IMR-90 (cell line): Measurements from ENCODE around the gene KIF16B. TPM values are rescaled to one million over a fixed set of nuclear protein-coding genes. Genes with fewer than 3 reads are reported as not detected.

Experiments
- ATAC-seq: fragments of 200-7000 bp; cut with Tn5 transposase; 2 replicates; pipeline ENCODE4 v1.9.1; 2020; ENCODE audit warnings: low read depth, mild to moderate bottlenecking, moderate library complexity
- BruUV-seq: library from RNA; stranded (reverse); fragments of 400-500 nt; replicated peaks from 2 replicates; lab custom pipeline; 2021; lab: Mats Ljungman, UMichigan
- CTCF ChIA-PET: fragments of 300-600 bp; formaldehyde crosslinking; extraction: SDS; loops from one replicate; lab custom pipeline; 2021; ENCODE audit warnings: antibody characterized with exemption; lab: Yijun Ruan, JAX
- POLR2A ChIA-PET: fragments of 300-600 bp; sonication (Branson Sonifier 250); formaldehyde crosslinking; loops from one replicate; lab custom pipeline; 2022; ENCODE audit warnings: antibody characterized with exemption; ENCODE audit not compliant: unreplicated experiment; lab: Charles Lee
- DNase-seq: peaks from one replicate; pipeline ENCODE4 v3.0.0; 2013
- H2AFZ ChIP-seq: replicated peaks from 2 replicates; pipeline ENCODE3; 2013; ENCODE audit warnings: low read length, mild to moderate bottlenecking; ENCODE audit not compliant: poor library complexity
- H2AK5ac ChIP-seq: 2 replicates; pipeline ENCODE4 v1.6.1; 2013; ENCODE audit warnings: low read depth, low read length, inconsistent platforms
- H2AK9ac ChIP-seq: replicated peaks from 2 replicates; pipeline ENCODE3; 2013; ENCODE audit warnings: mild to moderate bottlenecking, low read depth, low read length, moderate library complexity; ENCODE audit not compliant: poor library complexity
- H2BK120ac ChIP-seq: 2 replicates; pipeline ENCODE4 v1.6.1; 2013; ENCODE audit warnings: low read depth, low read length, inconsistent platforms
- H2BK15ac ChIP-seq: 3 replicates; pipeline ENCODE4 v1.6.1; 2013; ENCODE audit warnings: low read depth, low read length, inconsistent platforms
- H2BK20ac ChIP-seq: 2 replicates; pipeline ENCODE4 v1.6.1; 2013; ENCODE audit warnings: low read depth, mild to moderate bottlenecking, inconsistent platforms, low read length, moderate library complexity
- H2BK5ac ChIP-seq: 2 replicates; pipeline ENCODE4 v1.6.1; 2013; ENCODE audit warnings: mild to moderate bottlenecking, low read depth, low read length, inconsistent platforms; ENCODE audit not compliant: poor library complexity, severe bottlenecking
- H3K14ac ChIP-seq: replicated peaks from 2 replicates; pipeline ENCODE4 v1.6.1; 2013; ENCODE audit warnings: low read depth, low read length, inconsistent platforms
- H3K18ac ChIP-seq: 2 replicates; pipeline ENCODE4 v1.6.1; 2013; ENCODE audit warnings: low read depth, low read length, control low read depth
- H3K23ac ChIP-seq: 2 replicates; pipeline ENCODE4 v1.6.1; 2013; ENCODE audit warnings: low read depth, low read length, inconsistent platforms
- H3K27ac ChIP-seq: 2 replicates; pipeline ENCODE4 v1.5.1; 2013; ENCODE audit warnings: mild to moderate bottlenecking, control low read depth, low read length; ENCODE audit not compliant: insufficient read depth
- H3K27me3 ChIP-seq: 2 replicates; pipeline ENCODE4 v1.6.1; 2013; ENCODE audit warnings: low read length; ENCODE audit not compliant: control insufficient read depth, insufficient read depth
- H3K36me3 ChIP-seq: 2 replicates; pipeline ENCODE4 v1.6.1; 2013; ENCODE audit warnings: low read length, mixed read lengths; ENCODE audit not compliant: control insufficient read depth, insufficient read depth
- H3K4ac ChIP-seq: 2 replicates; pipeline ENCODE4 v1.6.1; 2013; ENCODE audit warnings: low read depth, low read length, inconsistent platforms
- H3K4me1 ChIP-seq: 2 replicates; pipeline ENCODE4 v1.6.1; 2013; ENCODE audit warnings: low read length, mixed read lengths; ENCODE audit not compliant: control insufficient read depth, insufficient read depth
- H3K4me2 ChIP-seq: 2 replicates; pipeline ENCODE4 v1.6.1; 2013; ENCODE audit warnings: low read depth, mild to moderate bottlenecking, control low read depth, low read length, moderate library complexity
- H3K4me3 ChIP-seq: 2 replicates; pipeline ENCODE4 v1.5.1; 2013; ENCODE audit warnings: low read depth, mild to moderate bottlenecking, control low read depth, low read length, moderate library complexity; ENCODE audit not compliant: insufficient read depth
- H3K56ac ChIP-seq: 2 replicates; pipeline ENCODE4 v1.6.1; 2013; ENCODE audit warnings: low read length, inconsistent platforms; ENCODE audit not compliant: insufficient read depth; ENCODE audit errors: extremely low read depth
- H3K79me1 ChIP-seq, 2 experiments: 2 replicates each; pipeline ENCODE4 v1.6.1; 2013; ENCODE audit warnings: low read length in 2 of 2, inconsistent platforms in 1 of 2, low read depth in 1 of 2
- H3K9ac ChIP-seq: 2 replicates; pipeline ENCODE4 v1.6.1; 2013; ENCODE audit warnings: low read depth, low read length, control low read depth
- H3K9me1 ChIP-seq: 2 replicates; pipeline ENCODE4 v1.6.1; 2013; ENCODE audit warnings: low read length, inconsistent platforms; ENCODE audit not compliant: insufficient read depth
- H3K9me3 ChIP-seq: 2 replicates; pipeline ENCODE4 v1.6.1; 2013; ENCODE audit warnings: low read length; ENCODE audit not compliant: control insufficient read depth, insufficient read depth
- H4K20me1 ChIP-seq: 2 replicates; pipeline ENCODE4 v1.6.1; 2013; ENCODE audit warnings: low read length, inconsistent platforms; ENCODE audit not compliant: insufficient read depth
- H4K5ac ChIP-seq: 2 replicates; pipeline ENCODE4 v1.6.1; 2013; ENCODE audit warnings: mild to moderate bottlenecking, low read depth, low read length, control low read depth
- H4K8ac ChIP-seq, 2 experiments: 2 replicates each; pipeline ENCODE4 v1.6.1; 2013; ENCODE audit warnings: low read depth in 2 of 2, low read length in 2 of 2, control low read depth in 1 of 2, inconsistent platforms in 1 of 2
- H4K91ac ChIP-seq: 2 replicates; pipeline ENCODE4 v1.6.1; 2013; ENCODE audit warnings: low read depth, low read length, inconsistent platforms; ENCODE audit not compliant: insufficient read depth
- BHLHE40 ChIP-seq: fragments of 150-350 bp; IDR thresholded peaks from 2 replicates; pipeline ENCODE4 v1.6.1; 2016; ENCODE audit warnings: mild to moderate bottlenecking, low read depth, low read length
- CHD1 ChIP-seq: IDR thresholded peaks from 2 replicates; pipeline ENCODE4 v1.6.1; 2012; ENCODE audit warnings: low read depth, low read length, improper control_type of control experiment
- MAFK ChIP-seq: IDR thresholded peaks from 2 replicates; pipeline ENCODE4 v1.6.1; 2012; ENCODE audit warnings: low read depth, low read length, improper control_type of control experiment
- RFX5 ChIP-seq: IDR thresholded peaks from 2 replicates; pipeline ENCODE4 v1.8.0; 2012; ENCODE audit warnings: low read depth, mild to moderate bottlenecking, low read length, moderate library complexity
- whole genome bisulfite sequencing, 2 experiments: methylation state at CpG; one replicate each; pipeline versions ENCODE4 v1.1.5 to v1.1.7; 2013; ENCODE audit warnings: missing lambda C conversion rate in 2 of 2; ENCODE audit not compliant: insufficient read length in 1 of 2; ENCODE audit errors: extremely low coverage in 2 of 2; 5-methylcytosine and 5-hydroxymethylcytosine counted together
- dilution Hi-C: fragments of 300-500 bp; cut with HindIII; formaldehyde crosslinking; loops from one replicate; pipeline ENCODE4 v1.14.3; 2018; ENCODE audit warnings: low sequenced_read_pairs; ENCODE audit not compliant: unreplicated experiment
- in situ Hi-C: fragments of 300-500 bp; cut with MboI; formaldehyde crosslinking; loops from 3 replicates; pipeline ENCODE4 v1.14.3; 2019; ENCODE audit warnings: low sequenced_read_pairs, inconsistent platforms, mixed read lengths
- intact Hi-C: fragments of 100-400 bp; cut with micrococcal nuclease; formaldehyde crosslinking; loops from 2 replicates; pipeline ENCODE4 v1.10.0; 2022
- polyA plus RNA-seq, 3 experiments: library from polyadenylated mRNA; depleted of rRNA; stranded (reverse); fragments of >200 nt; gene quantifications; 2 replicates each; pipeline ENCODE4 v1.2.3, GENCODE V29; 2012; ENCODE audit warnings: low replicate concordance in 1 of 3
- total RNA-seq: library from RNA; depleted of rRNA; stranded (reverse); fragments of >200 nt; gene quantifications from 2 replicates; pipeline ENCODE4 v1.2.3, GENCODE V29; 2012
- TF ChIP-seq, protein P1 (sequence below): conservative IDR thresholded peaks from 2 replicates; pipeline ENCODE4 v1.5.1; 2012; ENCODE audit warnings: mild to moderate bottlenecking, low read depth, low read length, improper control_type of control experiment

Gene KIF16B
- total and polyA plus RNA-seq, 2 of the 4 experiments (the other 2 are of a cell fraction) = 4.7 to 10.0 TPM

DNA sequence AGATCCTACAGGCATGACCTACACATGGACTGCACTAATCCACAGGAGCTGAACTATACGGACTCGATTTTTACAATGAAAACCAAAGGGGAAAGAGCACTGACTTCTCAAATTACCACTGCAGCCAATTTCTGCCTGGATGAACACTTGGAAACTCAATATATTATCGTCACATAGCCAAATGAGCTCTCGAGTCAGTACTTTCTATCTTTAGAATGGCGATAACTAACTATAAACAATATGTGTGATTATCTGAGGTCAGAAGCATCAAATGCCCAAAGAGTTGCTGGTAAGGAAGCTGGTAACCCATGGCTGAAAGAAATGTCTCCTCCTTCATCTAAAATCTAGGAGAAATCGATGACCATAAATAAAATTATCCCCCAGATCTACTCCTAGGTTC is 86.7 kb downstream of the KIF16B start:
- TF ChIP-seq, protein P1, sequence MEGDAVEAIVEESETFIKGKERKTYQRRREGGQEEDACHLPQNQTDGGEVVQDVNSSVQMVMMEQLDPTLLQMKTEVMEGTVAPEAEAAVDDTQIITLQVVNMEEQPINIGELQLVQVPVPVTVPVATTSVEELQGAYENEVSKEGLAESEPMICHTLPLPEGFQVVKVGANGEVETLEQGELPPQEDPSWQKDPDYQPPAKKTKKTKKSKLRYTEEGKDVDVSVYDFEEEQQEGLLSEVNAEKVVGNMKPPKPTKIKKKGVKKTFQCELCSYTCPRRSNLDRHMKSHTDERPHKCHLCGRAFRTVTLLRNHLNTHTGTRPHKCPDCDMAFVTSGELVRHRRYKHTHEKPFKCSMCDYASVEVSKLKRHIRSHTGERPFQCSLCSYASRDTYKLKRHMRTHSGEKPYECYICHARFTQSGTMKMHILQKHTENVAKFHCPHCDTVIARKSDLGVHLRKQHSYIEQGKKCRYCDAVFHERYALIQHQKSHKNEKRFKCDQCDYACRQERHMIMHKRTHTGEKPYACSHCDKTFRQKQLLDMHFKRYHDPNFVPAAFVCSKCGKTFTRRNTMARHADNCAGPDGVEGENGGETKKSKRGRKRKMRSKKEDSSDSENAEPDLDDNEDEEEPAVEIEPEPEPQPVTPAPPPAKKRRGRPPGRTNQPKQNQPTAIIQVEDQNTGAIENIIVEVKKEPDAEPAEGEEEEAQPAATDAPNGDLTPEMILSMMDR = no peak
- TF ChIP-seq CHD1 = no peak
- no peak for TF ChIP-seq RFX5
- TF ChIP-seq MAFK = no peak
- no peak for TF ChIP-seq BHLHE40
- intact Hi-C loops (no loop called here), in situ Hi-C loops (no loop called here), dilution Hi-C loops (no loop called here)
- H3K4ac ChIP-seq = no peak overlapping the region
- no peak for ATAC-seq
- no peaks in the 10 kb centered on the region for H3K4me1 ChIP-seq
- H3K79me1 ChIP-seq = 0 out of 4 replicates have a peak, but pooled peaks cover 0 to 3% of the 10 kb centered on the region in 2 experiments
- no peak overlapping the region for H3K56ac ChIP-seq
- 0 out of 2 replicates have a peak, but pooled peaks cover 2% of the 10 kb centered on the region for H3K9me1 ChIP-seq
- no peaks in the 10 kb centered on the region for H3K9me3 ChIP-seq
- no peak overlapping the region for H3K4me2 ChIP-seq
- no peak overlapping the region for H3K18ac ChIP-seq
- peaks cover 2% of the 10 kb centered on the region; the same call in 1 of the 2 replicates for H3K36me3 ChIP-seq
- no peak overlapping the region for H2AK5ac ChIP-seq
- H2BK5ac ChIP-seq = no peak overlapping the region
- no peak overlapping the region for H2BK15ac ChIP-seq
- no peak overlapping the region for H4K5ac ChIP-seq
- H3K27me3 ChIP-seq = no peaks in the 10 kb centered on the region
- H4K8ac ChIP-seq = no peak overlapping the region
- DNase-seq = no peak
- POLR2A ChIA-PET = no interaction called here
- no peak overlapping the region for H3K14ac ChIP-seq
- no peak overlapping the region for H2AFZ ChIP-seq
- no peaks in the 10 kb centered on the region for H4K20me1 ChIP-seq
- no peak overlapping the region for H3K4me3 ChIP-seq
- H3K23ac ChIP-seq = no peak overlapping the region
- 100% methylated on average over 2 of the region's 6 CpGs; no CpG with 5 or more reads in 1 of the 2 experiments for WGBS, 2 experiments
- H2AK9ac ChIP-seq = no peak overlapping the region
- H3K9ac ChIP-seq = no peak overlapping the region
- no TSS peak for BruUV-seq
- no peak overlapping the region for H4K91ac ChIP-seq
- CTCF ChIA-PET = no interaction called here
- H2BK20ac ChIP-seq = no peak overlapping the region
- H3K27ac ChIP-seq = no peak overlapping the region
- H2BK120ac ChIP-seq = no peak overlapping the region
